Skeletal muscle satellite cell (primary cell): Measurements from ENCODE around the gene IP6K3.

ENCODE experiments used
- H3K27me3 ChIP-seq: 2 replicates; pipeline ENCODE4 v1.7.0; 2013; ENCODE audit warnings: low read length; ENCODE audit not compliant: control insufficient read depth, insufficient read depth
- H3K36me3 ChIP-seq: 2 replicates; pipeline ENCODE4 v1.7.0; 2013; ENCODE audit warnings: mild to moderate bottlenecking, control low read depth, low read length; ENCODE audit not compliant: insufficient read depth
- H3K4me1 ChIP-seq: 2 replicates; pipeline ENCODE4 v1.7.0; 2013; ENCODE audit warnings: low read length; ENCODE audit not compliant: control insufficient read depth, insufficient read depth
- H3K4me2 ChIP-seq: 2 replicates; pipeline ENCODE4 v1.7.0; 2013; ENCODE audit warnings: mild to moderate bottlenecking, low read length
- H3K4me3 ChIP-seq: 2 replicates; pipeline ENCODE4 v1.7.0; 2013; ENCODE audit warnings: low read length
- H3K9ac ChIP-seq: 2 replicates; pipeline ENCODE4 v1.7.0; 2013; ENCODE audit warnings: mild to moderate bottlenecking, low read depth, low read length, moderate library complexity
- H3K9me3 ChIP-seq: replicated peaks from 2 replicates; pipeline ENCODE4 v1.7.0; 2013; ENCODE audit warnings: mild to moderate bottlenecking, control low read depth, low read length

Gene IP6K3

DNA sequence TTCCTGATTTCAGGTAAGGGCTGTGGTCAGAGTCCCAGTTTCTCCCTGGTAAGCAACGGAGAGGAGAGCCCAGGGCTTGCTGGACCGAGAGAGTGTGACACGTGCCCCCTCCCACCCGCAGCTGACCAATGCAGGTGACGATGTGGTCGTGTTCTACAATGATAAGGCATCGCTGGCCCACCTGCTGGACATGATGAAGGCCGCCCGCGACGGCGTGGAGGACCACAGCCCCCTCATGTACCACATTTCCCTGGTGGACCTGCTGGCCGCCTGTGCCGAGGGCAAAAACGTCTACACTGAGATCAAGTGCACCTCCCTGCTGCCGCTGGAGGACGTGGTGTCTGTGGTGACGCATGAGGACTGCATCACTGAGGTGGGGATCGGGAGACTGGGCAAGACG, 66.9 kb downstream of the IP6K3 start:
- H3K4me2 ChIP-seq, result no peak overlapping the region
- H3K4me1 ChIP-seq, result peaks cover 39% of the 10 kb centered on the region

DNA sequence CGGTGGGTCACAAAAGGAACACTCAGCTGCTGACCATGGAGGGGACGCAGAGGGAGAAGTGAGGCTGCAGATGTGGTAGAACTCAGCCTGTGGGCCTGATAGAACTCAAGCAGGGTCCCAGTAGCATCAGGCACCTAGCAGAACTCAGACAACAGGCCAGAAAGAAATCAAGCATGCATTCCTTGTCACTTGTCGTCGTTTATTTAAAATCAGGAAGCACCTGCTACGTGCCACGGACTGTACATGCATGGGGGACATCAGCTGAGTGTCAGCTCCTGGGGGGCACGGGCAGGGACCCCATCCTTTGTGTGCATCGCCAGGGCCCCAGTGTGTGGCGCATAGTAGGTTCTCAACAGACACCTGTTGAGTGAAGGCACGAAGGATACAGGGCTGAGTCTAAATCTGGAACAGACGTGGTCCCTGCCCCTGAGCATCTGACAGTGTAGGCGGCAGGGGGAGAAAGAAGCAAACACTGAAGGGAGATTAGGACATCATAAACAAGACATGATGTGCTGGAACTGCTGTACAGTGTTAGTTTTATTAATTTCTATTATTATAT, 67.7 kb downstream of the IP6K3 start:
- H3K4me3 ChIP-seq, result no peak overlapping the region
- H3K9me3 ChIP-seq, result no peaks in the 10 kb centered on the region
- H3K4me1 ChIP-seq, result peaks cover 43% of the 10 kb centered on the region
- H3K27me3 ChIP-seq, result no peaks in the 10 kb centered on the region
- no peak overlapping the region for H3K4me2 ChIP-seq
- peaks cover 79% of the 10 kb centered on the region for H3K36me3 ChIP-seq
- H3K9ac ChIP-seq, result no peak overlapping the region

More for the DNA sequence above, 66.9 kb downstream of the IP6K3 start:
- Histone ChIP-seq H3K36me3 (peaks cover 78% of the 10 kb centered on the region), H3K9ac (no peak overlapping the region), H3K27me3 (no peaks in the 10 kb centered on the region), H3K4me3 (no peak overlapping the region), H3K9me3 (no peaks in the 10 kb centered on the region)

DNA sequence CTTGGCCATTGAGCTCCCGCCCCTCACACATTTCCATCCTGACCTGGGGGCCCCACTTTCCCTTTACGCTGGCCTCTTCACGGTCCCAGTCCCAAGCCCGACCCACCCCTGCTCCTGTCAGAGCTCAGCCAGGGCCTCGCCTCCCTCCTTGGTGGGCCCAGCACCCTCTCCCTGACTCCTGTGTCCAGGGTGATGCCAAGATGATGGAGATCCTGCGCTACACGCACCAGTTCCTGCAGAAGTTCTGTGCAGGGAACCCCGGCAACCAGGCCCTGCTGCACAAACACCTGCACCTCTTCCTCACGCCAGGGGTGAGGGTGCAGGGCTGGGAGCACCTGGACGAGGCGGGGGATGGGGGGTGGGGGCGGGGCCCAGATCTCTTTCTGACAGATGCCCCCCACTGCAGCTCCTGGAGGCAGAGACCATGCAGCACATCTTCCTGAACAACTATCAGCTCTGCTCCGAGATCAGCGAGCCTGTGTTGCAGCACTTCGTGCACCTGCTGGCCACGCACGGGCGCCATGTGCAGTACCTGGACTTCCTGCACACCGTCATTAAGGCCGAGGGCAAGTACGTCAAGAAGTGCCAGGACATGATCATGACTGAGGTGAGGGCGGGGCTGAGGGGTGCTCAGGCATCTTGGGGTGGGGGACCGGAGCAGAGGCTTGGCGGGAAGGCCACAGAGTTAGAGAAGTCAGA, 68.3 kb downstream of the IP6K3 start:
- peaks cover 45% of the 10 kb centered on the region for H3K4me1 ChIP-seq

DNA sequence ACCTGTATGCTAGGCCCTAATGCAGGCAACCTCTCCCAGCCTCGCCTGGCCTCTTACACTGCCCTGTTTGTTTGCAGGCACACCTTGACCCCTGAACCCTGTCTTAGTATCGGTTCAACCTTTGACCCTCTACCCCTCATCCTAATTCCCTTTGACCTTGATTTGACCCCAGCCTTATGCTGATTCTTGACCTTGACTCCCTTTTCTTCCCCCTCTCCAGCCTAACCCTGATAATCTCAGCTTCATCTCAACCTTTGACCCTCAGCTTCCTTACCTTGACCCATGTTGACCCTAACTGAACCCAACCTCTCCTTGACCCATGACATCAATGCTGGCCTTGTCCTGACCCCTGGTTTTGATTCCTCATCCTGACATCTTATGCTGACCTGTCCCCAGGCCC, 69.0 kb downstream of the IP6K3 start:
- no peaks in the 10 kb centered on the region for H3K27me3 ChIP-seq
- H3K36me3 ChIP-seq, result peaks cover 75% of the 10 kb centered on the region
- no peaks in the 10 kb centered on the region for H3K9me3 ChIP-seq
- peaks cover 45% of the 10 kb centered on the region for H3K4me1 ChIP-seq
- H3K4me2 ChIP-seq, result no peak overlapping the region
- no peak overlapping the region for H3K4me3 ChIP-seq
- H3K9ac ChIP-seq, result no peak overlapping the region

More for the DNA sequence above, 68.3 kb downstream of the IP6K3 start:
- H3K36me3 ChIP-seq, result peaks cover 80% of the 10 kb centered on the region
- H3K27me3 ChIP-seq, result no peaks in the 10 kb centered on the region
- H3K9me3 ChIP-seq, result no peaks in the 10 kb centered on the region
- no peak overlapping the region for H3K9ac ChIP-seq
- H3K4me3 ChIP-seq, result no peak overlapping the region
- H3K4me2 ChIP-seq, result no peak overlapping the region

DNA sequence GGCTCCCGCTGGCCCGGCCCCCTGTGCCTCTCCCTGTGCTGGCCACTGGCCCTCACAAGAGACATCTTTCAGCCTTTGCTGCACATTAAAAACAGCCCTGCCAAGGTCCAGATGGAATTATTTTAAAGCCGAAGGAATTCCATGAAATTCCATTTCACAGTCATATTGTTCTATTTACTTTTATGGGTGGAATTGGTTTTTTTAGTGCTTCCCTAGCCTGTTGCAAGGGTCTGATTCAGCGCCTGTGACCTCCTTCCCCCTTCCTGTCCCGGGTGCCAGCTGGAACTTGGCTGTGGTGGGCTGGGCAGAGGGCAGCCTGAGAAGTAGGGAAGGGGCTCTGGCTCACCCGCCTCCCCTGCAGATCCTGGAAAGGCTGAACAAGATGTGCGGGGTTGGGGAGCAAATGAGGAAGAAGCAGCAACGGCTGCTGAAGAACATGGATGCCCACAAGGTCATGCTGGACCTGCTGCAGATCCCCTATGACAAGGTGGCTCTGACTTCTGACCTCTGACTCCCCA, 69.5 kb downstream of the IP6K3 start:
- Histone ChIP-seq H3K27me3 (no peaks in the 10 kb centered on the region), H3K36me3 (peaks cover 70% of the 10 kb centered on the region), H3K4me1 (peaks cover 49% of the 10 kb centered on the region), H3K9me3 (no peaks in the 10 kb centered on the region), H3K9ac (no peak overlapping the region), H3K4me3 (no peak overlapping the region), H3K4me2 (no peak overlapping the region)

DNA sequence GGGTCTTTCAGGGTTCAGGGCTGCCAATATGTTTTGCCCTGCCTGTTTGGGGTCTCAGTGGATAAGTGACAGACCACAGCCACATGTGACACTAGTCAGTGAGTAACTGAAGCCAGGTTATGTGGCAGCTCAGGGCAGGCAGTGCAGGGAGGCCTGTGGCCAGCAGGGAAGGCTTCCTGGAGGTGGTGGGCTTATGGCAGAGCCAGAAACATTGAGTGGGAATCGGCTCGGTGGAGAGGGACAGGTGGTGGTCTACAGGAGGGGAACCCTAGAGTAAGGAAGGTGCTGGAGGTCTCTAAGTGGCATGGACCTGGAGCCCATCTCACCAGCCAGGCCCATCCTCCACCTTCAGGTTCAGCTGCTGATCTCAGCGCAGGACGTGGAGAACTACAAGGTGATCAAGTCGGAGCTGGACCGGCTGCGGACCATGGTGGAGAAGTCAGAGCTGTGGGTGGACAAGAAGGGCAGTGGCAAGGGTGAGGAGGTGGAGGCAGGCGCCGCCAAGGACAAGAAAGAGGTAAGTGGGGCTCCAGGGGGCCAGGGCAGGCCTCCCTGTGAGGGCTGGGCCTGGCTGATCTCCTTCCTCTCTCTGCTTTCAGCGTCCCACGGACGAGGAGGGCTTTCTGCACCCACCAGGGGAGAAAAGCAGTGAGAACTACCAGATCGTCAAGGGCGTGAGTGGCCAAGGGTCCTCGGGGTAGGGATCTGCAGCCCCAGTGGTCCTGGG, 70.1 kb downstream of the IP6K3 start:
- peaks cover 50% of the 10 kb centered on the region for H3K4me1 ChIP-seq
- no peaks in the 10 kb centered on the region for H3K9me3 ChIP-seq
- H3K4me2 ChIP-seq, result no peak overlapping the region
- no peak overlapping the region for H3K9ac ChIP-seq
- no peaks in the 10 kb centered on the region for H3K27me3 ChIP-seq
- no peak overlapping the region for H3K4me3 ChIP-seq
- H3K36me3 ChIP-seq, result peaks cover 73% of the 10 kb centered on the region

DNA sequence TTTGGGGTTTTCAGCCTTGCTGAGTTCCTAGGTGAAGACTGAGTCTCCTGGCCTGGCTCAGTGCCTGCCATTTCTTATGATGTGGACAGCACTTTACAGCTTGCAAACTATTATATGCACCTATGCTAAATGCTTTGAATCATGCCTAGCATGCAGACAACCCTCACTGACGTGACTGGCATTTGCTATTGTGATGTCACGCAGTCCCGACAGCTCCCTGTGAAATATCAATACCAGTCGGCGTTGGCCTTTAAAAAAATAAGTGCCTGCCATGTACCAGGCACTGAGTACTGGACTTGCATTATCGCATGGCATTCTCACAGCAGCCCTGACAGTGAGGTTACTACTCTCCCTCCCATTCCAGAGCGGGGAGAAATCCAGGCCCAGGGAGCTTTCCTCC, 70.7 kb downstream of the IP6K3 start:
- Histone ChIP-seq H3K4me1 (peaks cover 50% of the 10 kb centered on the region), H3K9ac (no peak overlapping the region), H3K36me3 (peaks cover 72% of the 10 kb centered on the region), H3K4me2 (no peak overlapping the region), H3K9me3 (no peaks in the 10 kb centered on the region), H3K27me3 (no peaks in the 10 kb centered on the region), H3K4me3 (no peak overlapping the region)

DNA sequence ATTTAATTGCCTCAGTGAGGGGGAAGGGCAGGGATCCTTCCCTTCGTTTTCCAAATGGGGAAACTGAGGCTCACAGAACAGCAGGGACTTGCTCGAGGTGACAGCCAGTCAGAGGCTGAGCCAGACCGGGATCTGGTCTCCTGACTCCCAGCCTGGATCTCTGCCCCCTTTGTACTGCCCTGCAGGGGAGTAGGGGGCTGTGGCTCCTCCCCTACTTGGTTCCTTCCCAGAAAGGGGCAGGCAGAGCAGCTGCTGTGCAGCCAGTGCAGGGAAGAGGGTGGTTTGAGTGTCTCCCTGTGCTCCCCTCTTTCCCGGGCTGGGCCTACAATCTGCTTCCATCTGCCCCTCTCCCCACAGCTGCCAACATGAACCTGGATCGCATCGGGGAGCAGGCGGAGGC, 72.9 kb downstream of the IP6K3 start:
- Histone ChIP-seq H3K36me3 (peaks cover 75% of the 10 kb centered on the region), H3K4me1 (peaks cover 50% of the 10 kb centered on the region), H3K4me2 (no peak overlapping the region), H3K27me3 (no peaks in the 10 kb centered on the region), H3K9ac (no peak overlapping the region), H3K4me3 (no peak overlapping the region), H3K9me3 (no peaks in the 10 kb centered on the region)

DNA sequence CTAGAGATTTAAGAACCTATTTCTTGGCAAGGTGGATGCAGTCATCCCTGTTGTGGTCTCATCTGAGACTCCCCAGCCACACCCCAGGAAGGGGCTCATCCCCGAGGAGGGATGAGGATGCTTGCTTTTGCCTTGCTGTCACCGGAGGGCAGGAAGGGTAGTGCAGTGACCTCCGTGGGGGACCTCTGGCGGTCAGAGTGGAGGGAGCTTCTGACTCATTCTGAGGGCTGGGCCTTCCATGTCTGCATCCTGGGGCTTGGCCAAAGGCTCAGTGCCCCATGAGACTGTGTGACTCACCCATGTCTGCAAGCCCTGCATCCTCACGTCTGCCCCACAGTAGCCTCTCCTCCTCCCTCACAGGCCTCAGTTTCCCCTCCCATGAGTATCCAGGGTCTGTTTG, 73.9 kb downstream of the IP6K3 start:
- Histone ChIP-seq H3K27me3 (no peaks in the 10 kb centered on the region), H3K36me3 (peaks cover 79% of the 10 kb centered on the region), H3K9ac (no peak overlapping the region), H3K9me3 (no peaks in the 10 kb centered on the region), H3K4me1 (peaks cover 50% of the 10 kb centered on the region), H3K4me2 (no peak overlapping the region), H3K4me3 (no peak overlapping the region)

DNA sequence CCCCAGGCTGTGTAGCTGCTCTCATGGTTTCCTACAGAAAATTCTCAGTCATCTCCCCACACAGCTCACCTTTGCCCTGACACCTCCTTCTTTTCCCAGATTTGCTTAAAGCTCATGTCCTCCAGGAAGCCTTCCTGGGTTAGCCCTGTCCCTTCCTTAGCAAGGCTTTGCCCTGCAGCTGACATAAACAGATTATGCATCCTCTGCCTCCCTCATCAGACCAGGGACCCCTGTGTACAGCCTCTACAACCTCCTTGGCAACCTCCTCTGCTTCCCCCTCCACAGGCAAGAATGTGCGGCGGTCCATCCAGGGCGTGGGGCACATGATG, 75.0 kb downstream of the IP6K3 start:
- Histone ChIP-seq H3K9ac (no peak overlapping the region), H3K9me3 (no peaks in the 10 kb centered on the region), H3K4me2 (no peak overlapping the region), H3K4me3 (no peak overlapping the region), H3K36me3 (peaks cover 81% of the 10 kb centered on the region), H3K27me3 (no peaks in the 10 kb centered on the region), H3K4me1 (peaks cover 40% of the 10 kb centered on the region)
